Testis (tissue), 3 donors: Measurements from ENCODE around the gene VPS54. TPM values are rescaled to one million over a fixed set of nuclear protein-coding genes. Genes with fewer than 3 reads are reported as not detected.
"Not testable (repeated sequence)": the region's sequence is repeated elsewhere in the genome, so short reads cannot be mapped to it uniquely, and the experiment has no call there.

Experiments used
- DNase-seq: peaks from one replicate; pipeline ENCODE4 v3.0.0-alpha.2; 2019
- H3K27ac ChIP-seq, 2 donors: fragments of 200-600 bp; sonication (generic); one replicate each; pipeline ENCODE4 v1.5.1; 2019
- H3K27me3 ChIP-seq: fragments of 200-600 bp; sonication (generic); one replicate; pipeline ENCODE4 v1.5.1; 2019
- H3K36me3 ChIP-seq: fragments of 200-600 bp; sonication (generic); one replicate; pipeline ENCODE4 v1.5.1; 2017; ENCODE audit warnings: low read depth; ENCODE audit errors: missing control alignments
- H3K4me1 ChIP-seq: fragments of 200-600 bp; sonication (generic); one replicate; pipeline ENCODE4 v1.5.1; 2019
- H3K4me3 ChIP-seq, 2 donors: fragments of 200-600 bp; sonication (generic); one replicate each; pipeline ENCODE4 v1.5.1; 2017 to 2019
- H3K9me3 ChIP-seq: fragments of 200-600 bp; sonication (generic); one replicate; pipeline ENCODE4 v1.5.1; 2017
- CTCF ChIP-seq, 3 experiments: fragments of 450-650 bp in 2 of 3; fragments of 200-600 bp in 1 of 3; sonication (generic) in 1 of 3; IDR thresholded peaks; one replicate each; pipeline ENCODE4 v1.5.1; 2016 to 2019; ENCODE audit warnings: antibody characterized with exemption in 3 of 3, mild to moderate bottlenecking in 2 of 3, moderate library complexity in 1 of 3
- POLR2A ChIP-seq: fragments of 450-650 bp; IDR thresholded peaks from one replicate; pipeline ENCODE4 v1.6.1; 2017; ENCODE audit warnings: antibody characterized with exemption, mild to moderate bottlenecking, moderate library complexity
- WGBS, 2 donors: methylation state at CpG; one replicate each; pipeline ENCODE4 v1.1.5; 2018; 5-methylcytosine and 5-hydroxymethylcytosine counted together
- intact Hi-C: fragments of 100-400 bp; cut with DNase I; formaldehyde crosslinking; loops from one replicate; pipeline ENCODE4 v1.15.1; 2023; ENCODE audit warnings: low total_unique reads
- polyA plus RNA-seq: library from polyadenylated mRNA; stranded (reverse); fragments of 350-450 nt; fragmentation: Illumina TruSeq; extraction: RNeasy Lipid Tissue Mini Kit (QIAGEN cat#74804); gene quantifications from one replicate; pipeline ENCODE4 v1.2.3, GENCODE V29; 2014; ENCODE audit warnings: low read depth, low replicate concordance; ENCODE audit not compliant: insufficient read depth
- total RNA-seq, 2 donors: library from RNA; depleted of rRNA; stranded (reverse); fragments of >200 nt; gene quantifications; one replicate each; pipeline ENCODE4 v1.2.3, GENCODE V29; 2016

The VPS54 gene
- total and polyA plus RNA-seq, 3 donors from 2014 or later = 26.5 to 28.5 (median 27.4) TPM

- DNase-seq = no peak
- 53 to 71% methylated on average over 1 of the region's 1 CpG for WGBS, 2 donors
- Histone ChIP-seq H3K4me3 (no peak overlapping the region), H3K36me3 (no peaks in the 10 kb centered on the region), H3K27ac (no peak overlapping the region), H3K4me1 (peaks cover 13% of the 10 kb centered on the region), H3K27me3 (no peaks in the 10 kb centered on the region), H3K9me3 (no peaks in the 10 kb centered on the region)
- intact Hi-C loops = no loop called here
- no peak for TF ChIP-seq CTCF (IDR thresholded peaks at IDR 0.05)
- no peak for TF ChIP-seq POLR2A
These were observed 169.0 kb downstream of the VPS54 start for GRCh38 chr2:63850204-63850571.

GRCh38 chr2:63849381-63850203 lies 169.6 kb downstream of the VPS54 start:
- DNase-seq = no peak
- no peak overlapping the region for H3K27ac ChIP-seq
- no peaks in the 10 kb centered on the region for H3K9me3 ChIP-seq
- H3K4me3 ChIP-seq = no peak overlapping the region
- no peaks in the 10 kb centered on the region for H3K36me3 ChIP-seq
- no peak for TF ChIP-seq CTCF (IDR thresholded peaks at IDR 0.05)
- TF ChIP-seq POLR2A = no peak
- 41 to 46% methylated on average over 7 of the region's 7 CpGs for WGBS, 2 donors
- H3K4me1 ChIP-seq = peaks cover 10% of the 10 kb centered on the region
- H3K27me3 ChIP-seq = no peaks in the 10 kb centered on the region
- intact Hi-C loops = no loop called here

GRCh38 chr2:63847571-63847970 lies 171.7 kb downstream of the VPS54 start:
- H3K27me3 ChIP-seq, intact Hi-C loops, H3K4me3 ChIP-seq, DNase-seq, H3K36me3 ChIP-seq, H3K27ac ChIP-seq, H3K9me3 ChIP-seq: not testable (repeated sequence)
- H3K4me1 ChIP-seq = peaks cover 20% of the 10 kb centered on the region
- 93 to 98% methylated on average over 4 of the region's 4 CpGs for WGBS, 2 donors

- H3K27ac ChIP-seq = peak overlapping the region in 1 of 2 donors; percentile 33
- H3K27me3 ChIP-seq = no peaks in the 10 kb centered on the region
- TF ChIP-seq POLR2A (no peak), CTCF (IDR thresholded peaks at IDR 0.05) (no peak)
- intact Hi-C loops = no loop called here
- no peak overlapping the region for H3K4me3 ChIP-seq
- no peaks in the 10 kb centered on the region for H3K9me3 ChIP-seq
- WGBS, 2 donors = 24 to 33% methylated on average over 1 of the region's 1 CpG
- H3K4me1 ChIP-seq = peaks cover 22% of the 10 kb centered on the region
- no peak for DNase-seq
- H3K36me3 ChIP-seq = no peaks in the 10 kb centered on the region
These were observed 172.7 kb downstream of the VPS54 start for GRCh38 chr2:63846487-63846886.

GRCh38 chr2:63845866-63846265 lies 173.4 kb downstream of the VPS54 start:
- no peaks in the 10 kb centered on the region for H3K27me3 ChIP-seq
- TF ChIP-seq POLR2A = no peak
- TF ChIP-seq CTCF (IDR thresholded peaks at IDR 0.05) = no peak
- WGBS, 2 donors = 88 to 89% methylated on average over 3 of the region's 3 CpGs
- no peak overlapping the region for H3K4me3 ChIP-seq
- intact Hi-C loops = no loop called here
- no peaks in the 10 kb centered on the region for H3K36me3 ChIP-seq
- H3K9me3 ChIP-seq = no peaks in the 10 kb centered on the region
- no peak for DNase-seq
- H3K27ac ChIP-seq = peak overlapping the region in 1 of 2 donors; percentile 33
- H3K4me1 ChIP-seq = peaks cover 22% of the 10 kb centered on the region
